Renal cortical epithelial cell (primary cell): ENCODE measurements around the gene BCAS1. TPM values are rescaled to one million over a fixed set of nuclear protein-coding genes. Genes with fewer than 3 reads are reported as not detected.
A peak's percentile ranks its signal among the peaks of the same experiment; 100 is the strongest.

Experiments
- DNase-seq: peaks from one replicate; pipeline ENCODE4 v3.0.0-alpha.2; 2011; ENCODE audit warnings: low read depth
- total RNA-seq: library from RNA; depleted of rRNA; stranded (reverse); fragments of >200 nt; gene quantifications from 2 replicates; pipeline ENCODE4 v1.2.3, GENCODE V29; 2014

BCAS1 gene
- total RNA-seq, 1 donor from 2014 or later, result 0.10 TPM

DNA sequence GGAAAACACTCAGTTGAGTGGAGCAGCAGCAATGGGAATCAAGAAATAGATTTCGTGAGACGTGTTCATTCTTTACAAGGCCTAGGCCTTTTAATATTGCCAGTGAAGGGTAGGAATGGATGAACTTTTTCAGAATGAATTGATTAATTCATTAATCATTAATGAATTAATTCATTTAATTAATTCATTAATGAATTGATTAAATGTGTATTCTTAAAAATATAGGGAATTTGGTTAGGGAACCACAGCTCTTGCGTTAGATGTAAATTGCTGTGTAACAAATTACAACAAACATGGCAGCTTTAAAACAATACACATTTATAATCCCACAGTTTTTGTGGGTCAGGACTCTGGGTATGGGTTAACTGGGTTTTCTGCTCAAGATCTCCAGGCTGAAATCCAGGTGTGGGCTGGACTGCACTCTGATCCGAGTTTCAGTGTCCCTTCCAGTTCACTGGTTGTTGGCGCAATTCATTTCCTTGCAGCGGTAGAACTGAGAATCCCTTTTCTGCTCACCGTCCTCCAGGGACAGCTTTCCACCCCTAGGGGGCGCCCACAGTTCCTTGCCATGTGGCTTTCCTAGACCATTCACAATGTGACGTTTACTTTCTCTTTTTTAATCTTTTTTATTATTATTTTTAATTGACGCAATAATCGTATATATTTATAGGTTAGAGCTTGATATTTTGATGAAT is 32.8 kb upstream of the BCAS1 start:
- peak; percentile 75 for DNase-seq

- no peak for DNase-seq
These were observed 32.1 kb upstream of the BCAS1 start for GRCh38 chr20:54102543-54102942.

DNA sequence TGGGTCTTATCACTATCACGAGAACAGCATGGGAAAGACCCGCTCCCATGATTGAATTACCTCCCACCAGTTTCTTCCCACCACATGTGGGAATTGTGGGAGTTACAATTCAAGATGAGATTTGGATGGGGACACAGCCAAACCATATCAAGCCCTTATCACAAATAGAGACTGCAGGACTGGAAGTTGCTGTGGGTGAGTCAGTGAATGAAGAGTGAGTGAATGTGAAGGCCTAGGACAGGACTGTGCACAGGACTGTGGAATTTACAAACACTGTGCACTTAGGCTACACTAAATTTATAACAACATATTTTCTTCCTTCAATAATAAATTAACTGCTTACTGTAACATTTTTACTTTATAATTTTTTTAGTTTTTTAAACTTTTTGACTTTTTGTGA is 30.2 kb upstream of the BCAS1 start:
- no peak for DNase-seq

DNA sequence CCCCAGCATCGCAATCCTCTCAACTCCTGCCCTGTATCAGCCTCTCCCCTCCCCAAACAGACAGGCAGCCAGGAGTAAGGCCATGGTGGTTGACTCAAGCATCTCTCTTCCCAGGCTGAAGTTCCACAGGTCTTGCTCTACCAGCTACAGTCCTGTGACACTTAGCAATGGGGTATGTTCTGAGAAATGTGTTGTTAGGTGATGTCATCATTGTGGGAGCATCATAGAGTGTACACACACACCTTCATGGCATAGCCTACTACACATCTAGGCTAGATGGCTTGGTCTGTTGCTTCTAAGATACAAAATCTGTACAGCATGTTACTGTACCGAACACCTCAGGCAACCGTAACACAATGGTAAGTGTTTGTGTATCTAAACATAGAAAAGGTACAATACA is 29.5 kb upstream of the BCAS1 start:
- peak; percentile 59 for DNase-seq

DNA sequence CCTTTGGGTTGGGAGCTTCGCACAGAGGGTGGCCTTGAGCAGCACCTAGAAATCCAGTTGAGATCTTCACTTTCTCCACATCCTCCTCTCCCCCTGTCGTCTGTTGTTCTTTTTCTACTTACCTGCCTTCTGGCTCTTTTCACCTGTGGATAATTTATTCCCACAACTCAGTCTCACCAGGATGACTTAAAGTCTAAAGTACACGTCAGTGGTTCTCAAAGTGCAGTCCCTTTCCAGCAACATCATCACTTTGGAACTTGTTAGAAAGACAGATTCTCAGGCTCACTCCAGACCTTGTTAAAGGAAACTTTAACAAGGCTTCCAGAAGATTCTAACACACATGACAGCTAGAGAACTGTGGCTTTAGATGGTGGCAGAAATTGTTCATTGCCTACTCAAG is 27.7 kb upstream of the BCAS1 start:
- peak; percentile 38 for DNase-seq

DNA sequence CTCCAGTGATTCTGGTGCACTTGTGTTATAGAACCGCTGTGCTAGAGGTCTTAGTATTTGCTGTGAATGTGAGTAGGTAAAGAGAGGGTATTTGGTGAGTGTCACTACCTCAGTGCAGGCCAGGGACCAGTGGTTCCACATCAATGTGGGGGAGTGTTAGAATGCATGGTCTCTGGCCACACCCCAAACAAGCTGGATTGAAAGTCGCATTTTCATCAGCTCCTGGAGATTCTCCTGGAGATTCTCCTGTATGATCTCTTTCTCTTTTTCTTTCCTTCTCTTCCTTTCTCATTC is 26.8 kb upstream of the BCAS1 start:
- no peak for DNase-seq

- DNase-seq, result no peak
These were observed 25.4 kb upstream of the BCAS1 start for GRCh38 chr20:54095824-54096223.

- DNase-seq, result no peak
These were observed 23.8 kb upstream of the BCAS1 start for GRCh38 chr20:54094268-54094580.

DNA sequence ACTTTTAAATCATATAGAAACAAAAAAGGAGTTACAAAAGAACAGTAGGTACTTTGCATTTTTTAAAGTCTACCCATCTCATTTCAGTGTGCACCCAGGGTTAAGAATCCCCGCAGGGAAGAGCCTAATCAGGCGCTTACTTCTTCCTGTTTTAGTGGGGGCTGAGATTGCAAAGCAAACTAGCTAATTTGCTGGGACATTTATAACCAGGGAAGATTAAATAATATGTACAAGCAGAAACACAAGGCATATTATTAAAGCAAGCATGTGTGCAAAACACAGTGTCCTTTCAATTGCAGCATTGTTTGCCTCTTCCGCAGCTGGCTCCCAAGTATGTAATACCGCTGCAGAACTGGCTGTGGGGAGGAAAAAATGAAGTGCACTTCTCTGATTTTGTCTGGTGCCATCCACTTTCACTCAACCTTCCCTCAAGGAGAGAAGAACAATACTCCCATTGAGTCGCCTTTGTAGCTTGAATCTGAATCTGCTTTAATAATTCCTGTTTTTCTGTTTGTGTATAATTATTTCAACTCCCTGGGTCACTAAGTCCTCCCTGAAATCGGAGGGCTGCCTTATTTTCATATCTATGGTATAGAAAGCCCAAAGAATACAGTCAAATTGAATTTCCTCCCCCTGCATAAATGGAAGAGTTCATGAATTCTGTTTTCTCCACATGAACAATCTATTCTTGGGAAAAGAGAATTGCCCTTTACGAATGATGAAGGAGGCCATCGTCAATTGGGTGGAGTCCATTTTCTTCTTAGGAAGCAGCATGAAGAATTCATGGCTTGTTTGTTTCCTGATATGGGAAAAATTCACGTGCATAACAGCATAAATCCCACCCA is 23.3 kb upstream of the BCAS1 start:
- DNase-seq, result no peak

DNA sequence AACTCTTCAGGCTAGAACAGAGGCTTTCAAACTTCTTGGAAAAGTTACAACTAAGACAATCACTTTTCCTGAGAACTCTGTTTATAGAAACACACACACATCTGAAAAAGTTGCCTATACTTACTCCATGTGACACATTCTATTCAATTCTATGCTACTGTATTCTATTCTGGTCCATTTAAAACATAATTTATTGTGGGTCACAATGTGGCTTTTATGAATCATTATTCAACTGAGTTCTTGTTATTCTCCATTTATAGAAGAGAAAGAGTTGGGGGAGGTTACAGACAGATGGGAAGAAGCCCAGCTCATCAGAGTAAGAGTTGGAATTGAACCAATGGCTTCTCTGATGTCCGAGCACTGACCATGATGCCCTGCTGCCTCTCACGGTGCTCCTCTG is 21.6 kb upstream of the BCAS1 start:
- no peak for DNase-seq

DNA sequence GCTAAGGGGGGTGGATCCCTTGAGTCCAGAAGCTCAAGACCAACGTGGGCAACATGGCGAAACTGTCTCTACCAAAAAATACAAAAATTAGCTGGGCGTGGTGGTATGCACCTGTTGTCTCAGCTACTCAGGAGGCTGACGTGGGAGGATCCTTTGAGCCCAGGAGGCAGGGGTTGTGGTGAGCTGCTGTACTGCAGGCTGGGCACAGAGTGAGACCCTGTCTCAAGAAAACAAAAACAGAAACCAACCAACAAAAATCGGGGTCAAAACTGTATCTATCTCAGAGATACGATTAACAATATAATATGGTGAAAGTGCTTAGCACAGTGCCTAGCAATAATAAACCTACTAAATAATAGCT is 20.7 kb upstream of the BCAS1 start:
- DNase-seq, result no peak

- DNase-seq, result no peak
These were observed 20.1 kb upstream of the BCAS1 start for GRCh38 chr20:54090230-54091119.

DNA sequence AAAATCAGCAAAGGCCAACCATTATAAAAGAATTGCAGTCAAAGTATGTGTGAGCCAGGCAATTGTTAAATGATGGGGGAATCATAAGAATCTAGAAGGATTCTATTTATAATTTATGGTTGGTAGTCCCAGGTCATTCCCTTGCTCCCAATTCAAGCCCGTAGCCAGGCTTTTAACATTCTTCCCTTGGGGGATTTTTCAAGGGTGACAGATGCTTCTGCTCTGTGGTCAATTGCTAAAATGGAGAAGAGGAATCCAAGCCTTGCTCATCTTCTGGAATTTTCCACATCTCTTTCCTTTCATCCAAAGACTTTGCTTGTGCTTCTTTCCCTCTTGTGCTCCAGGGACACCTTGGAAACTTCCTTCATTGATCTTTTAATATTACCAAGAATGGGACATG is 18.0 kb upstream of the BCAS1 start:
- no peak for DNase-seq

- no peak for DNase-seq
These were observed 16.2 kb upstream of the BCAS1 start for GRCh38 chr20:54086507-54087039.

DNA sequence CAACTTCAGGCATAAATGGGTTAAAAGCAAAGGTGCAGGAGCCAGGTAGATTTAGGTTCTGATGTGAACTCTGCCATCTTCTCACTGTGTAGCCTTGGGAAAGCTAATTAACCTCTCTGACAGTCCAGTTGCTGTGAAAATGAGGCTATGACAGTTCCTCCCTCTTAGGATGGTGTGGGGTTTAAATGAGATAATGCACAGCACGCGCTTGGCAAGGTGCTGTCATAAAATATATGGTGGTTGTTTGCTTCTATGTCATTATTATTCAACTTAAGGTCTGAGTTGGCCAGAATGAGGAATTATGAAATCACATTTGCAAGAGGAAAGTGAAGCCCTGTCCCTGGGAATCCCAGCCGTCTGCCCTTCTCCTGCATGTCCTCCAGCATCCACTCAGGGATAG is 15.5 kb upstream of the BCAS1 start:
- no peak for DNase-seq

- DNase-seq, result no peak
These were observed 15.0 kb upstream of the BCAS1 start for GRCh38 chr20:54085425-54085824.

GRCh38 chr20:54084727-54085388 is 14.5 kb upstream of the BCAS1 start:
- peak; percentile 80 for DNase-seq

DNA sequence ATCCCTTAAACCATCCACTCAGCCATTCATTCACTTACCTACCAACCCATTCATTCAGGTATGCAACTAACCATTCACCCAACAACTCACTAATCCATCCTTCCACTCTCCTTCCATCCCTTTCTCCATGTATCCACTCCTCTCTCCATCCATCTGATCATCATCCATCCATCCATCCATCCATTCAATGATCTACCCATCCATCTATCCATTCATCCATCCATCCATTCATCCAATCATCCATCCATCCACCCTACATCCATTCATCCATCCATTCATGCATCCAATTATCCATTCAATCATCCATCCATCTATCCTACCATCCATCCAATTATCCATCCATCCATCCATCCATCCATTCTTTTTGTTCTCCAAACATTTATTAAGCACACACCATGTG is 13.8 kb upstream of the BCAS1 start:
- no peak for DNase-seq

- DNase-seq, result no peak
These were observed 13.1 kb upstream of the BCAS1 start for GRCh38 chr20:54083459-54083858.

DNA sequence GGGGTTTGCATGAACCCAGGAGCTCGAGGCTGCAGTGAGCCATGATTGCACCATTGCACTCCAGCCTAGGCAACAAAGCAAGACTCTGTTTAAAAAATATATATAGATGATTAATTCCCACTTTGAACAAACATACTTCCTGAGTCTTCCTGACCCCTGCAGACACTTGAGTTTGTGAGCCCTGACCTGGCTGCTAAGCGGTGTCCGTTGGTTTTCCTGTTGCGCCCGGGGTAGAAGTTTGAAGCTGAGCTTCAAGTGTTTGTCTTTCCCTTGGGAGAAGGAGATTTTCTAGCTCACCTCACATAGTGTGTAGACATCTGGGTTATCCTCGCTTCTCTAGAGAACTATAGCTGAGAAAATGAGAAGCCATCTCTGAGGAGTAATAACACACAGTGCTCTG is 11.7 kb upstream of the BCAS1 start:
- no peak for DNase-seq

- DNase-seq, result no peak
These were observed 9.3 kb upstream of the BCAS1 start for GRCh38 chr20:54079652-54080051.
